DMS53 treated with DMSO at 0.1 percent for 48 hours (cell line): ENCODE results near the gene ZMIZ2.
A peak's percentile ranks its signal among the peaks of the same experiment; 100 is the strongest.
"Not testable (repeated sequence)": the region's sequence is repeated elsewhere in the genome, so short reads cannot be mapped to it uniquely, and the experiment has no call there.

Experiments used
- DNase-seq: peaks from one replicate; lab custom pipeline; 2025; ENCODE audit not compliant: unreplicated experiment; lab: John Stamatoyannopoulos, UW

ZMIZ2 gene, protein sequence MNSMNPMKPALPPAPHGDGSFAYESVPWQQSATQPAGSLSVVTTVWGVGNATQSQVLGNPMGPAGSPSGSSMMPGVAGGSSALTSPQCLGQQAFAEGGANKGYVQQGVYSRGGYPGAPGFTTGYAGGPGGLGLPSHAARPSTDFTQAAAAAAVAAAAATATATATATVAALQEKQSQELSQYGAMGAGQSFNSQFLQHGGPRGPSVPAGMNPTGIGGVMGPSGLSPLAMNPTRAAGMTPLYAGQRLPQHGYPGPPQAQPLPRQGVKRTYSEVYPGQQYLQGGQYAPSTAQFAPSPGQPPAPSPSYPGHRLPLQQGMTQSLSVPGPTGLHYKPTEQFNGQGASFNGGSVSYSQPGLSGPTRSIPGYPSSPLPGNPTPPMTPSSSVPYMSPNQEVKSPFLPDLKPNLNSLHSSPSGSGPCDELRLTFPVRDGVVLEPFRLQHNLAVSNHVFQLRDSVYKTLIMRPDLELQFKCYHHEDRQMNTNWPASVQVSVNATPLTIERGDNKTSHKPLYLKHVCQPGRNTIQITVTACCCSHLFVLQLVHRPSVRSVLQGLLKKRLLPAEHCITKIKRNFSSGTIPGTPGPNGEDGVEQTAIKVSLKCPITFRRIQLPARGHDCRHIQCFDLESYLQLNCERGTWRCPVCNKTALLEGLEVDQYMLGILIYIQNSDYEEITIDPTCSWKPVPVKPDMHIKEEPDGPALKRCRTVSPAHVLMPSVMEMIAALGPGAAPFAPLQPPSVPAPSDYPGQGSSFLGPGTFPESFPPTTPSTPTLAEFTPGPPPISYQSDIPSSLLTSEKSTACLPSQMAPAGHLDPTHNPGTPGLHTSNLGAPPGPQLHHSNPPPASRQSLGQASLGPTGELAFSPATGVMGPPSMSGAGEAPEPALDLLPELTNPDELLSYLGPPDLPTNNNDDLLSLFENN

DNA sequence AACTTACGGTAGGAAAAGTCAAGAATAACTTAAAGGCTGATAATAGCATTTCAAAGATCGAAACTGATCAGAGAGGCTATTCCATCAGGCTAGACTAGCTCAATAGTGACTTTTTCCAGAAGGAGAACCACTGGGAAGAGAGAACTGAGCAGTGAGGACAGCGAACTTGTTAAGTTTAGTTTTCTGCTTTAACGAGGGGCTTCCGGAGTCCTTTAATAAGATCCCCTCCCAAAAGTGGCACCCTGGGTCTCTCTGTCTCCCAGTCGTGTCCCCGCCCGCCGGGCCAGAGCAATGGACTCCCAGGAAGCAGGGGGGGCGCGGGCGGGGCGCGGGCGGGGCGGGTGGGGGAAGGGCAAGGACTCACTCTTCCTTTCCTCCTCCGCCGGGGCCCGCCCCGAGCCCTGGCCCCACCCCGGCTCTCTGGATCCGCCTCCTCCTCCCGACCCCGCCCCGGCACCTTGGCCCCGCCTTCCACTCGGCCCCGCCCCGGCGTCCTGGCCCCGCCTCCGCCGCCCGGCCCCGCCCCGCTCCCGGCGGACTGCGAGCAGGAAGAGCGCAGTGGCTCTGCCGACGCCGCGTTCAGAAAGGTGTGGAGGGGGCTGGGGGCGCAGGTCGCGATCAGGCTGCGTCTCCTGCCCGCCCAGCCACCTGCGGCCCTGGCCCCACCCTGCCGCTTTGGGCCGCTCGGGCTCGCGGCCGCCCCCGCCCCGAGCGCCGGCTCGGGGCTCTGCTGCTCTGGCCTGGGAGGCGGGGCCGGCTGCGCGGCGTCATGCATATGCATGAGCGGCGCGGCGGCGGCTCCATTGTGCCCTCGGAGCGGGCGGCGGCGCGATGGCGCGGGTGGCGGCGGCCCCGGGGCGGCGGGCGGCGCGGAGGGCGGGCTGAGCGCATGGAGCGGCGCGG, at the start of gene ZMIZ2:
Gene ZMIZ2, plus strand, starts transcription at position 803 of the 903 bp plus-strand sequence. CDS start 7,403 bp downstream, outside the sequence.
- peak; percentile 72 for DNase-seq

DNA sequence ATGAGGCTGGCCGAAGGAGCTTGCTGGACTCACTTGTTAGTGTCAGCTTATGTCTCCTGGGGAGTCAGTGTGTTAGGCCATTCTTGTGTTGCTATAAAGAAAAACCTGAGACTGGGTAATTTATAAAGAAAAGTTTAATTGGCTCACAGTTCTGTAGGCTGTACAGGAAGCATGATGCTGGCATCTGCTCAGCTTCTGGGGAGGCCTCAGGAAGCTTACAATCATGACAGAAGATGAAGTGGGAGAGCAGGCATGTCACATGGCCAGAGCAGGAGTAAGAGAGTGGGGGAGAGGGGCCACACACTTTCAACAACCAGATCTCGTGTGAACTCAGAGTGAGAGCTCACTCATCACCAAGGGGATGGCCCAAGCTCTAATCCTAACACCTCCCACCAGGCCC, 49.0 kb upstream of the ZMIZ2 start:
- not testable (repeated sequence) for DNase-seq

DNA sequence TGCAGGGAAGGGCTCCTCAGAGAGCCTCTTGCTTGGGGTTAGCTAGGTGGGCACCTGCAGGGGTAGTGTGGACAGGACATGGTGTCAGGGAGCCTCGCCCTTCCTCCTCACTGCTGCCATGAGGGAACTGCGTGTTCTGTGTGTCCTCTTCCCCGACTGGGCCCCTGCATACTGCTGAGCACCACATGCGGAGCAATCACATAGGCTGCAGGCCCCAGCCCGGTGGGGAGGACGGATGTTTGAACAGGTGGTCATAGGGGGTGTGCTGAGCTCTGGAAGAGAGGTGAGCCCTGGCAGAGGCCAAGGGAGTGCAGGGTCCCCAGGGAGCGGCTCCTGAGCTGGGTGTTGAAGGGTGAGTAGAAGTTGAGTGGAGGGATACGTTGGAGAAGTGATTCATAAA, 48.3 kb upstream of the ZMIZ2 start:
- no peak for DNase-seq

DNA sequence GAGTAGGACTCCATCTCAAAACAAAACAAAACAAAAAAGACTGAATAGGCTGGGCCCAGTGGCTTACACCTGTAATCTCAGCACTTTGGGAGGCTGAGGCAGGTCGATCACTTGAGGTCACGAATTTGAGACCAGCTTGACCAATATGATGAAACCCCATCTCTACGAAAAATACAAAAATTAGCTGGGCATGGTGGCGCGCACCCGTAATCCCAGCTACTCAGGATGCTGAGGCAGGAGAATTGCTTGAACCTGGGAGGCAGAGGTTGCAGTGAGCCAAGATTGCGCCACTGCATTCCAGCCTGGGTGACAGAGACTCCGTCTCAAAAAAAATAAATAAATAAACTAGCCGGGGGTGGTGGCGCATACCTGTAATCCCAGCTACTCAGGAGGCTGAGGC, 45.3 kb upstream of the ZMIZ2 start:
- DNase-seq = not testable (repeated sequence)

DNA sequence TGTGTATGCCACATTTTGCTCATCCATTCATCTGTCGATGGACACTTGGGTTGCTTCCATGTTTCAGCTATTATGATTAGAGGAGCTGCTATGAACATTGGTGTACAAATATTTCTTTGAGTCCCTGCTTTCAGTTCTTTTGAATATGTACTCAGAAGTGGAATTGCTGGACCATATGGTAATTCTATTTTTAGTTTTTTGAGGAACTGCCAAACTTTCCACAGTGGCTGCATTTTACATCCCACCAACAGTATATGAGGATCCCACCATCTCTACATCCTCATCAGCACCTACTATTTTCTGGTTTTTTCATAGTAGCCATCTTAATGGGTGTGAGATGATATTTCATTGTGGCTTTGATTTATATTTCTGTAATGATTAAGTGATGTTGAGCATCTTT, 44.7 kb upstream of the ZMIZ2 start:
- no peak for DNase-seq

DNA sequence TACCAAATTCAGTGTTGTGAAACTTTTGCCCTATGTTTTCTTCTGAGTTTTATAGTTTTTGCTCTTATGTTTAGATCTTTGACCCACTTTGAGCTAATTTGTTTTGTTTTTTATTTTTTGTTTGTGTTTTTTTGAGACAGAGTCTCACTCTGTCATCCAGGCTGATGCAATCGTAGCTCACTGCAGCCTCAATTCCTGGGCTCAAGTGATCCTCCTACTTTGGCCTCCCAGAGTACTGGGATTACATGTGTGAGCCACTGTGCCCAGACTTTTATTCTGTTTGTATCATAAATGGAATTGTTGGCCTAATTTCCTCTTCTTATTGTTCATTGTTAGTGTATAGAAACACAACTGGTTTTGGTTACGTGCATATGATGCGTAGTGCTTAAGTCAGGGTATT, 43.2 kb upstream of the ZMIZ2 start:
- DNase-seq = no peak

DNA sequence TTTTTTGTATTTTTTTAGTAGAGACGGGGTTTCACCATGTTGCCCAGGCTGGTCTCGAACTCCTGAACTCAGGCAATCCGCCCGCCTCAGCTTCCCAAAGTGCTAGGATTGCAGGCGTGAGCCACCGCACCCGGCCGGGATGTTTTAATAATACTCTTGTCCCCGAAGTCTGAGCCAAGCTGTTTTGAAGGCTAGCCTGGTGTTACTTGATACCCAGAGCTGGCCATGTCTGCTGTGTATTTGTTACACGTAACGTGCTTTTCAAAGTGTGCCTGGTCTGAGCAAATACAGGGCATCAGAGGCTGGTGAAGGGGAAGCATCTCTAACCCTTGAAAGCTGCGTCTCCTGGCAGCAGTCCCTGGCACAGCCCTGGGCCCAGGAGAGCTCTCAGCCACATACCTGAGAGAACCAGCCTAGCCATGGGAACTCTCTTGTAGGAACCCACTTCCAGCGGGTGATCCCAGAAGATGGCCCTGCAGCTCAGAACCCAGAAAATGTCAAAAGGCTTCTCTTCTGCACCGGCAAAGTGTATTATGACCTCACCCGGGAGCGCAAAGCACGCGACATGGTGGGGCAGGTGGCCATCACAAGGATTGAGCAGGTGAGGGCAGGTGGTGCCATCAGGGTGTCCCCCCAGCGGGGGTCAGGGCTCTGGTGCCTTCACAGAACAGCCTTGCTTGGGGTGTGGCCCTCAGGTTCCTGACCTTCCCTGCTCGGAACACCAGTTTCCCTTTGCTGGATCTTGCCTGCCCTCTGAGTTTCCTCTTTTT, 41.7 kb upstream of the ZMIZ2 start:
- no peak for DNase-seq

DNA sequence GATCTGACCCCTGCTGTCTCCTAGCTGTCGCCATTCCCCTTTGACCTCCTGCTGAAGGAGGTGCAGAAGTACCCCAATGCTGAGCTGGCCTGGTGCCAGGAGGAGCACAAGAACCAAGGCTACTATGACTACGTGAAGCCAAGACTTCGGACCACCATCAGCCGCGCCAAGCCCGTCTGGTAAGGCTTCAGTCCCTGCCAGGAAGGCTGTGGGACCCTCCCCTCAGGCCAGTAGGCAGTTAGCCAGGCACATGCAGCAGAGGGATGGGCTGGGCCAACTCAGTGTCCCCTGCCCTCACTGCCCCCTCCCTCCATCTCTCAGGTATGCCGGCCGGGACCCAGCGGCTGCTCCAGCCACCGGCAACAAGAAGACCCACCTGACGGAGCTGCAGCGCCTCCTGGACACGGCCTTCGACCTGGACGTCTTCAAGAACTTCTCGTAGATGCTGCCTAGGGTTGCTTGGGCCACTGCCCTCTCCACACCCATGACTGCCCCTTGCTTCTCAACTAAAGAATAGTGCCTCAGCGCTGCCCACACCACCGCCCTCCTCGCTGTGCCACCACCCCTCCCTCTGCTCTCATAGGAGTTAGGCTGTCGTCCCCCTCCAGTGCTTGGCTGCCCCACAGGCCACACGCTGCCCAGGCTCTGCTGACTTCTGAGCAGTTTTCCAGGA, 41.0 kb upstream of the ZMIZ2 start:
- DNase-seq = no peak

DNA sequence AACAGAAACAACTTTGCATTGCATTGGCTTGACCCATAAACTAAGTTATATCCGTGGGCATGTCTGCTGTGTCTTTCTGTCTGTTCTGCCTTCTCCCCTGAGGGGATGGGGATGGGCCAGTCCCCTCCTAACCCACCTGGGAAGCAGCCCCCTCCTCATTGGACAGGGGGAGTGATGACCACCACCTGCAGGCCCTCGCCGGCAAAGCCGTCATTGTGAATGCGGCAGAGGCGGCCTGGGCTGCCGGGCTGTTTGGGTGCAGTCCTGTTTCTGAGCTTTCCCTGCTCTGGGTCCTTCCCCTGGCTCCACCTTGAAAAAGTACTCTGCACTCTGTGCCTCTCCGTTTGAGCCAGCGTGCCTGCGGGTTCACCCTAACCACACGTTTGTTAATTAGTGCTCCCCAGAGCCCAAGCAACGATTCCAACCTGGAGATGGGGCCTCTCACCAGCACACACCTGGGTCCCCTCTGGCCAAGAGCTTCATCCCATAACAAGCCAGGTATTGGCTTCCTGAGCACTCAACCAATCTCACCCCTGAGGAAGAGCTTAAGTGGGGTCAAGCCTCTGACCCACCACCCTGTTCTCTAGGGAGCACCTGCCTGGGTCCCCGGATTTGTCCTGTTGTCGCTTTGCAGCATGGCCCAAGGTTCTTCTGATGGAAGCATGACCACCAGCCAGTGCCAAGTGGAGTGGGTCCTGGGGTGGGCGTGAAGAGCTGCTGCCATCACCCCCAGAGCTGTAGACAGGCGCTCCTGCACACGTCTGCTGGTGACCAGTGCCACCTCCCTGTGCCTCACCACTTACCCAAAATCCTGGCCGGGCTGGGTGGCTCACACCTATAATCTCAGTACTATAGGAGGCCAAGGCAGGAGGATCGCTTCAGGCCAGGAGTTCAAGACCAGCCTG, 39.4 kb upstream of the ZMIZ2 start:
- no peak for DNase-seq

DNA sequence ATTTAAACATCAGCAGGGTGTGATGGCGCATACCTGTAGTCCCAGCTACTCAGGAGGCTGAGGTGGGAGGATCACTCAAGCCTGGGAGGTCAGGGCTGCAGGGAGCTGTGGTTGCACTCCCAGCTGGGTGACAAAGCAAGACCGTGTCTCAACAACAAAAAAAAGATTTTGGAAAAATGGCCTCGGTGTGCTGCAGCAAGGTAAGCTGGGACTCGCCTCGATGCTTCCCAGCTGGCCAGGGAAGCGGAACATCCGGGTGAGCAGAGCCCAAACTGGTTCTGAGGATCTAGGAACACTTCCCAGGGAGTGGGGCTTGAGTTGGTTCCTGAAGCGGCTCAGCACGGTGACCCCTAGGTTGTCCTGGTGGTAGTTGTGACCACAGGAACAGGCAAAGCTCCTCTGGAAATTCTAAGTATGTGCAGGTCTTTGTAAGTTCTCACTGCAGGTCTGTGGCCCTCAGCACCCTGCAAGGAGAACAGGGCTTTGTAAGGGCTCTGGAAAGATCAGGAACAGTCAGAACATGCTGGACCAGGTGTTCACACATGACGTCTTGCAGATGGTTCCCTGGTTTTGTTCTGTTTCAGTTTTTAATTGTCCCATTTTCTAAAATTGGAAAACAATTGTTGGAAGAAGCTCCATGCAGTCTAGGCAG, 38.6 kb upstream of the ZMIZ2 start:
- no peak for DNase-seq

DNA sequence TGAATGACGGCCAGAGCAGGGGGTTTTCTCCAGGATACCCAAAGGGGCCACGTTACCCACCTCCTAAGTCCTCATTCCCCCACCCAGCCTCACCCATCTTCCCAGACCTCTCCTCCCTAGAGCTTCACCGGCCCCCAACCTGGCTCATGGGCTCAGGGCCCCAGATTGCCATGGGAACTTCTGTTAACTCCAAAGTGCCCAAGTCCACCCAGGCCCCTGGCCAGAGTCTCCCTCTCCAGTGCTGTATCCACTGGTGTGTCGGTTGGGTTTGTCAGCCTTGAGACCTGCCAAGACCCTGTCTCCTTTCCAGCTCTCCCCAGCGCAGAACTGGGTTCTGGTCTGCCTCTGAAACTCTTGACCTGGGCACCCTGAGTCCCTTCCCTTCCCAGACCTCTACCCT, 37.1 kb upstream of the ZMIZ2 start:
- no peak for DNase-seq

DNA sequence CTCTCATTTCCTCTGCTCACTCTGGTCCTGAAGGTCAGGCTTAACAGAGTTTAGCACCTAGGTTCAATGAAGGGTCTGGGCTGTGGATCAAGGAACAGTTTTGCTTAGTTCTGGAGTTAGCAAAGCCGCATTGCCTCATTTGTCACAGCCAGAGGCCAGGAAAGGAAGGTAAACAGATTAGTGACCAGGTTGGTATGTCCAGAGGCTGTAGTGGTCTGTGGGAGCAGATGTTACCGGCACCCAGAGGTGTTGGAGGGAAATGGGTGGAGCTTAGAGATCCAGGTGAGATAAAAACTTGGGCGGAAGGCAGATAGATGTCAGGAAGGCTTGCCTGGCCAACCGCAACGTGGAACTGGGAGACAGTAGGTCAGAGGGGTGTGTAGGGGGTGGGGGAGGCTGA, 36.6 kb upstream of the ZMIZ2 start:
- DNase-seq = peak; percentile 46

DNA sequence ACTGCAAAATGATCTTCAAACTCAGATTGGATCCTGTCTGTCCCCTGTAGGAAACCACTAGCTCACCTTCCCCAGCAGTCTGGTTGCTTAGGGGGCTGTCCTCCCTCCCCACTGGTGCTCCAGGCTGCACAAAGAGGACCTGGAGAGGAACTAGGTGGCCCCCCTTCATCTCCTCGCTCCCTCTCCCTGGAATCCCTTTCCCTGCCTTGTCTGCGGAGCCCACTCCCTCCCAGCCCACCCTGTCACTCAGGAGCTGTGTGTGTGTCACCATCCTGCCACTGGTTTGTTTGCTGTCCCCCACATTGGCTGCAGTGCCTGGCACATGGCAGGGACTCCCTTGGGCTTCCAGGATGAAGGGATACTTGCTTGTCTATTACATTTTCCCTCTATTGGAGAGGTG, 35.5 kb upstream of the ZMIZ2 start:
- no peak for DNase-seq

DNA sequence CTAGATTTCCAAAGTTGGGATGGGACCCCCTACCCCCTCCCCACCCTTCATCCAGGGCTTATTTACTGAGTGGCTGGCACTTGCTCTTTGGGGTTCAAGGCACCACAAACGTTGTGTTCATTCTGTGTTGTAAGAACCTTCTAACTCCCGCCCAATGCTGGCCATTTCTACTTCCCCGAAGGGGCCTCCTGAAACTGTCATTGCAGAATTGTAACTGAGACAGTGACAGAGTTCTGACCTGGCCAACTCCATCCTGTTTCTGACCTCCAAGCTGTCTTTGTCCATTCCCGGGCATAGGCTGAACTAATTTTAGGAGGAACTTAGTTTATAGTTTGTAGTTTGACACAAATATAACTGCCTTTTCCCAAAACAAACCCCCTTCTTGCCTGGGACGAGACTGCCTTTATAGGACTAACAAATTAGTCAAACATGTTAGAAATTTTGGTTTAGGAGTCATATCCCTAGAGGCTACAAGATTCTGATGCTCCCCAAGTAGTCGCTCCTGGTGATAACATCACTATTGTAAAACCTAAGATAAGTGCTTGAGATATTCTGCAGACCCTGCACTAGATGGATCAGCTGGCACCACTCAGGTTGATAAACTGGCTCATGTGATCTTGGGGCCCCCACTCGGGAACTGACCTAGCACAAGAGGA, 34.8 kb upstream of the ZMIZ2 start:
- DNase-seq = no peak

DNA sequence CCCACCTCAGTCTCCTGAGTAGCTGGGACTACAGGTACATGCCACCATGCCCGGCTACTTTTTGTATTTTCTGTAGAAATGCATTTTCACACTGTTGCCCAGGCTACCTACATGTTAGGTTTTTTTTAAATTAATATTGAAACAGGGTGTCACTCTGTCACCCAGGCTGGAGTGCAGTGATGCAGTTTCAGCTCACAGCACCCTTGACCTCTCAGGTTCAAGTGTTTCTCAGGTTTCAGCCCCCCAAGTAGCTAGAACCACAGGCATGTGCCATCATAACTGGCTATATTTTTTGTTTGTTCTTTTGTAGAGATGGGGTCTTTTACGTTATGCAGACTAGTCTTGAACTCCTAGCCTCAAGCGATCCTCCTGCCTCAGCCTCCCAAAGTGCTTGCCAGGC, 32.4 kb upstream of the ZMIZ2 start:
- DNase-seq = no peak

DNA sequence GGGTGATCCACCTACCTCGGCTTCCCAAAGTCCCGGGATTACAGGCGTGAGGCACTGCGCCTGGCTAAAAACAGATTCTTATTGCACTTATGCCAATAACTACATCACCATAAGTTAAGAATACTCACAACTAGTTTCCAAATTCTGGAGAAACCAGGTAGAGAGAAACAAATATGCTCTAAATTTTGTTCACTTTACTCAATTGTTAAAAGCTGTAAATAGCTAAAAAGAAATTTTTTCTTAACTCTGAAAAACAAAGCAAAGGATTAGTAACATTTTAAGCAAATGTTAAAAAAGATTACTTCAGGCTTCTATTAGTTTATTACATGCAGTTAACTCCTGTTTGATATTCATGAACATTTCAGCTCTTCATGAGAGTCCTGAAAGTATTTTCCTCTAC, 28.3 kb upstream of the ZMIZ2 start:
- no peak for DNase-seq

DNA sequence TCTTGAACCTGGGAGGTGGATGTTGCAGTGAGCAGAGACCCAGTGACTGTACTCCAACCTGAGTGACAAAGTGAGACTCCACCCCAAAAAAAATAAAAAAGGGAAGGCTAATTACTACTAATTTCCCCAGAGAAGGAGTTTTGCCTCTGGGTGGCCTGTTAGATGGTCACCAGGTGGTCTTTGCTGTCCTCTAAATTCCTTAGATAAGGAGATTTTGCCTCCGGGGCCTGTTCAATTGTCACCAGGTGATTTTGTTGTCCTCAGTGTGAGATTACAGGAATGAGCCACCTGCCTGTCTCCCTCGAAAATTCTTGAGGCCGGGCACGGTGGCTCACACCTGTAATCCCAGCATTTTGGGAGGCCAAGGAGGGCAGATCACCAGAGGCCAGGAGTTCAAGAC, 24.4 kb upstream of the ZMIZ2 start:
- DNase-seq = no peak

DNA sequence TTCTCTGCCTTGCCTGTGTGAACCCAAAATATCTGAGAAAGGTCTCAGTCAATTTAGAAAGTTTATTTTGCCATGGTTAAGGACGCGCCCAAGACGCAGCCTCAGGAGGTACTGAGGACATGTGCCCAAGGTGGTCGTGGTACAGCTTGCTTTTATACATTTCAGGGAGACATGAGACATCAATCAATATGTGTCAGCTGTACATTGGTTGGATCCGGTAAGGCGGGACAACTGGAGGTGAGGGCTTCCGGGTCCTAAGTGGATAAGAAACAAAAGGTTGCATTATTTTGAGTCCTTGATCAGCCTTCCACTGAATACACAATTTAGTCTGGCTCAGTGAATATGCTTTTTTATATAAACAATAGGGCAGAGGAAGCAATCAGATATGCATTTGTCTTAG, 22.4 kb upstream of the ZMIZ2 start:
- DNase-seq = not testable (repeated sequence)
